Raji (cell line): Measurements from ENCODE around the gene DLL1.

Experiments
- POLR2A ChIP-seq: IDR thresholded peaks from 2 replicates; pipeline ENCODE4 v1.6.1; 2011; ENCODE audit warnings: low read depth, low read length, control low read depth; ENCODE audit not compliant: insufficient read depth

Gene DLL1

GRCh38 chr6:170243791-170244291, 47.0 kb downstream of the DLL1 start:
- TF ChIP-seq POLR2A, result no peak

DNA sequence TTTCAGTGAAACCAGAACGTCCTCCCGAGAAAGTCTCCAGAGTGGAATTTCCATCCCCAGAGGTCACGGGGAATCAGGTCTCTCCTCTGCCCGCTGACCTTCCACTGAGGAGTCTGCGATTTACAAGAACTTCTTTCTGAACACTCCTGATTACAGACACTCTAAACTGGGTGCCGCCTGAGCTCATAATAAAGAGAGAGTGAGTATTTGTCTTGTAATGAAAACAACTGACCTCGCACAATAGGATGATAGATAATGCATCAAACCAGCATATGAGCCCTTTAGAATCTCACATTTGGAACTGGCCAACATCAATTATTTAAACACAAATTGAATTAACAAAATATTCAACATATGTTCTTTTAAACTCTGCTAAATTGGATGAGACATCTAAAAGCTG, 47.5 kb downstream of the DLL1 start:
- no peak for TF ChIP-seq POLR2A

- no peak for TF ChIP-seq POLR2A
These were observed 51.9 kb downstream of the DLL1 start for GRCh38 chr6:170238741-170239565.

DNA sequence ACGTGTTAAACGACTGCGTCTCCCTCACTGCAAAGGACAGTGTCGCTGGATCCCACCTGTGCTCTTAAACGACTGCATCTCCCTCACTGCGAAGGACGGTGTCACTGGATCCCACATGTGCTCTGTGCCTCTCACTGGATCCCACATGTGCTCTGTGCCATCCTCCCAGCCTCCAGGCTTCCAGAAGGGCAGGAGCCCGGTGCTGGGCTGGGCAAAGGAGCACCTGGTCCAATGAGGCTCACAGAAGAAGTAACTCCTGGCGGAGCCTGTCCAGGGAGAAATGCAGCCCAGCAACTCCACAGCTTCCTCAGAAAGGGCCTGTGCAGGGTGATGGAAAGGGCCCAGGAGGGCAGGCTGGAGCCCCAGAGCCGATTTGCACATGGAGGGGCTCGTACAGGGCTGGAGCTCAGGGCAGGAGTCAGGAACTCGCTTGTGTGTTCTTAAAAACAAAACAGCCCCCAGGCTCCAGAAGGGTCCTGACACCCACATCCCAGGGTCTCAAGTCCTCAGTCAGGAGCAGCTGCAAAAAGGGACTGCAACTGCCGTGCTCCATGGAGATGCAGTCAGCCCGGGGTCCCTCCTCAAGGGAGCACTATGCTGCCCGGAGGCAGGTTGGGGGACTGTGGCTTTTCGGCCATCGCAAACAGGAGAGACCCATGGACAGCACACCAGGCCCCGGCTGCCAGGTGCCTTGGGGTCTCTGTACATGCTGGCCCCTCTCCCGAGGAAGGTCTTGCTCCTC, 52.7 kb downstream of the DLL1 start:
- TF ChIP-seq POLR2A, result no peak

DNA sequence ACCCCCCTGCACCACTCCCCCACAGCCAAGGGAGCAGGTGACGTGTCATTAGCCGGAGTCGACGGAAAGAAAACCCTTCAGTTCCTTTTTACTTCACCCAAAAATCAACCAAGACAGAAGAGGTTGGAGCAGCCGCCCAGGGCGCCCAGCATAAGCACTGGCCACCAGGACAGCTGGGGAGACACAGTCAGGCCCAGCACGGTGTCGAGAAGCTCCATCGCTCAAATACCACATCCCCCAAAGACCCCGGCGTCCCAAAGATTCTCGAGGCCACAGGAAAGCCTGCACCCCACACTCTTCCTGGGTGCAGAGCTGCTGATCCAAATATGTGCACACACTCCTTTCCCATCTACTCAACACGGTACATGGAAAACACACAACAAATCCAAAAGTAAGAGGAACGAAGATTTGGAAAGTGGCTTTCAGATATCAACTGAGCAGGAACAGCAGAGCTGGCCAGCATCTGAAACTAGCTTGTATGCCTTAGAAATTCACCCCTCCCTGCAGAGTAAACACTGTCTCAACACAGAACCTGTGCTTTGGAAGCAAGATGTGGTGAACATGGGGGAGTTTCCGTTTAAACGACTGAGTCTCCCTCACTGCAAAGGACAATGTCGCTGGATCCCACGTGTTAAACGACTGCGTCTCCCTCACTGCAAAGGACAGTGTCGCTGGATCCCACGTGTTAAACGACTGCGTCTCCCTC, 54.6 kb downstream of the DLL1 start:
- no peak for TF ChIP-seq POLR2A

GRCh38 chr6:170235391-170236125, 55.3 kb downstream of the DLL1 start:
- TF ChIP-seq POLR2A, result no peak

- no peak for TF ChIP-seq POLR2A
These were observed 56.5 kb downstream of the DLL1 start for GRCh38 chr6:170234419-170234818.

DNA sequence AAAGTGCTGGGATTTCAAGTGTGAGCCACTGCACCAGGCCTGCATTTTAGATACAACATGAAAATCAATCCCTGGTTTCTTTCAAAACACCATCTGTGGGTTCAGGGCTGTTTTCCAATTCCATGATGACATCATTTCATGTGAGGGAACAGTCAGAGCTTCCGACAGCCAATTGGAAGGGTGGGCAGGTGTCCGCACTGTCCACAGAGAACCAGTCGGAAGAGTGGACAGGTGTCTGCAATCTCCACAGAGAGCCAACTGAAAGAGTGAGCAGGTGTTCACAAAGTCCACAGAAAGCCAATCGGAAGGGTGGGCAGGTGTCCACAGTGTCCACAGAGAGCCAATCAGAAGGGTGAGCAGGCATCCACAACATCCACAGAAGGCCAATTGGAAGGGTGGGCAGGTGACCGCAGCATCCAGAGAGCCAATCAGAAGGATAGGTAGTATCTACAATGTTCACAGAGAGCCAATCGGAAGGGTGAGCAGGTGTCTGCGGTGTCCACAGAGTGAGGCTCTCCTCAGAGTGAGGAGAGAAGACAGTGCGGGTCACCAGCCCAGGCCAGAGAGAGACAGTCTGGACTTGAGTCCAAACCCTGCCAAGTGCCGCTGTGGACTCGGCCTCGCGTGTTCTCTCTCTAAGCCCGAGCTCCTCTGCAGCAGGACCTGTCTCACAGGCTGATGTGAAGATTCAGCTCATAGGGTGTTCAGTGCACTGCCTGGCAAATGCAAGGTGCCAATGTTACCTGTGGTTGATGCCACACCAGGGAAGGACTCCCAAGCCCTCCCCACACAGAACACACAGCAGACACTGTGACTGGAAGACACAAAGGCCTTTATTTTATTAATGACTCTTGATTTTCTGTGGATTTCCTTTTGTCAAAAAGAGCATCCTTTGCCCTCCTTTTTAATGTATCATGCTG, 57.3 kb downstream of the DLL1 start:
- no peak for TF ChIP-seq POLR2A
